Peyer's patch (tissue), 4 donors: Measurements from ENCODE around the gene UBL7. TPM values are rescaled to one million over a fixed set of nuclear protein-coding genes. Genes with fewer than 3 reads are reported as not detected.

Experiments used
- DNase-seq, 3 donors: peaks; one replicate each; pipeline ENCODE4 v3.0.0-alpha.2; 2017 to 2019
- H3K27ac ChIP-seq, 4 donors: fragments of 200-600 bp; sonication (generic); one replicate each; pipeline ENCODE4 v1.5.1; 2016 to 2019
- H3K27me3 ChIP-seq, 2 donors: fragments of 200-600 bp; sonication (generic); one replicate each; pipeline ENCODE4 v1.5.1; 2019
- H3K36me3 ChIP-seq, 3 donors: fragments of 200-600 bp; sonication (generic); one replicate each; pipeline ENCODE4 v1.5.1; 2016 to 2019
- H3K4me1 ChIP-seq, 4 donors: fragments of 200-600 bp; sonication (generic); one replicate each; pipeline ENCODE4 v1.5.1; 2016 to 2019
- H3K4me3 ChIP-seq, 4 donors: fragments of 200-600 bp; sonication (generic); 1 replicate in 3 of 4; 2 replicates in 1 of 4; pipeline ENCODE4 v1.5.1; 2016 to 2019; ENCODE audit warnings: mild to moderate bottlenecking in 1 of 4
- H3K9me3 ChIP-seq, 4 donors: fragments of 200-600 bp; sonication (generic); one replicate each; pipeline ENCODE4 v1.5.1; 2016 to 2019; ENCODE audit warnings: mild to moderate bottlenecking in 1 of 4
- CTCF ChIP-seq, 6 experiments: fragments of 450-650 bp in 4 of 6; fragments of 200-600 bp in 2 of 6; sonication (generic) in 1 of 6; IDR thresholded peaks; one replicate each; pipeline ENCODE4 v1.5.1; 2017 to 2019; ENCODE audit warnings: antibody characterized with exemption in 6 of 6, mild to moderate bottlenecking in 3 of 6, moderate library complexity in 1 of 6
- POLR2A ChIP-seq, 2 donors: fragments of 450-650 bp; IDR thresholded peaks; one replicate each; pipeline ENCODE4 v1.5.1; 2017; ENCODE audit warnings: antibody characterized with exemption in 2 of 2, mild to moderate bottlenecking in 2 of 2, moderate library complexity in 2 of 2
- total RNA-seq, 4 donors: library from RNA; depleted of rRNA; stranded (reverse); fragments of >200 nt; gene quantifications; one replicate each; pipeline ENCODE4 v1.1.0, GENCODE V29; 2016

The UBL7 gene
- total RNA-seq, 4 donors from 2014 or later = 22.3 to 39.6 (median 32.6) TPM

DNA sequence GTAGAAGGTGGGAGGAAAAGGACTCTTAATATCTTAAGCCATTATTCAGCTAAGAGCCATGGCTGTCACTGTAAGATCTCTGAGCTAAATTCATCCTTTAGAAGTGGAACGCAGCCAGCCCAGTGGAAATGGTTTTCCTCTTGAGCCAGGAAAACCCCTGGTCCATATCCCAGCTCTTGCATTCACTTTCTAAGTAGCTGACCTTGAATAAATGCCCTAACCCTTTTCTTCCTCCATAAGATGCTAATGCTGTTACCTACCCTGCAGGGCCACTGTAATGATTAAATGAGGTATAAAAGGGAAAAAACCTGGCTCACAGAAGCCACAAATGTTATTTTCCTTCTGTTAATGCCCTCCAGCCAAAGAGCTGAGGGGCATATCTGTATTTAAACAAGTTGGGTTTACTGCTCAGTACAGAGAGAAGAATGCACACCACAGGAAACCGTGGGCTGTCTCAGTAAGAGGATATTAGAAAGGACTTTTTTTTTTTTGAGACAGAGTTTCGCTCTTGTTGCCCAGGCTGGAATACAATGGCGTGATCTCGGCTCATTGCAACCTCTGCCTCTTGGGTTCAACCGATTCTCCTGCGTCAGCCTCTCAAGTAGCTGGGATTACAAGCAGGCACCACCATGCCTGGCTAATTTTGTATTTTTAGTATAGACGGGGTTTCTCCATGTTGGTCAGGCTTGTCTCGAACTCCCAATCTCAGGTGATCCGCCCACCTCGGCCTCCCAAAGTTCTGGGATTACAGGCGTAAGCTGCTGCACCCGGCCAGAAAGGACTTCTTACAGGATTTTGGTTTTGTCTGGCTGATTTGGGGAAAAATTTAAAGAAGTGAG lies 6.8 kb downstream of the UBL7 start:
- Histone ChIP-seq H3K4me1 (no peaks in the 10 kb centered on the region), H3K27ac (no peak overlapping the region), H3K27me3 (no peaks in the 10 kb centered on the region), H3K9me3 (no peaks in the 10 kb centered on the region), H3K4me3 (no peak overlapping the region), H3K36me3 (peaks cover 0 to 53% (median 0%) of the 10 kb centered on the region in 3 donors)
- no peak for TF ChIP-seq CTCF (IDR thresholded peaks at IDR 0.05)
- TF ChIP-seq POLR2A (IDR thresholded peaks at IDR 0.05) = no peak
- DNase-seq = no peak

DNA sequence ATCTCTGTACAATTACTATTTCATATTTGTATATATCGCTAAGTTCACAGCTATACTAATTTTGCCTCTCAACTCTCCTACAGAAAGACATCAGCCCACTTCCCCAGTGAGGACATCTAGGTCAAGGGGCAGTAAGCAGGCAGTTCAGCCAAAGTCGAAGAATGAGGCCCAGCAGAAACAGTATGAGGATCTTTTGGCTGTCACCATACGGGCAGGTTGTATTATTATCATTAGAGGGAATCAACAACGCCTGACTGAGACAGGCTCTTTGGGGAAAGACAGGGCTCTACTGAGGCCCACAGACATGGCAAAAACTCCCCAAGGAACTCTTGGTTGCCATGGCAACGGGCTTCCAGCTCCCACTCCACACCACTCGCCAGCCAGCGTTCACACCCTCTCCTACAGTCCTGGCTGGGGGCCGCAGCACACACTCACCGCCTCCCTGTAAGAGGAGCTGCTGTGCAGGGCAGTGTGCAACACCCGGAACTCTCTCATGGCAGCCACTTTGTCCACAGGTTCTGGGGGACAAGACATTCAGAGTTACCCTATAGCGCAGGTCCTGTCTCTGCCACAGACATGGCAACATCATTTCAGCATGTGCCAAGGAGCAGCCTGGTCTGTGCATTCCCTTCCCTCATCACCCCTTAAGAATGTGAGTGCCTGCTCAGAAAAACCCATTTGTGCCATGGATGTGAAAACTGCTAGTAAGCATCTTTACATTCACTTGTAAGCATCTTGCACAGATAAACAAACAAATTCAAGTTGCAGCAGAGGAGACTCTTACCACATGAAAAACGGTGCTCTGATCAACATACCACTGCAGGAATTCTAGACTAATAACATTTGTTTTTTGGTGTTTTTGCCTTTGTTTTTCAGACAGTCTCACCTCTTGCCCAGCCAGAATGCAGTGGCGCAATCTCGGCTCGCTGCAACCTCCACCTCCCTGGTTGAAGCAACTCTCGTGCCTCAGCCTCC lies 8.8 kb downstream of the UBL7 start:
- no peak for TF ChIP-seq POLR2A (IDR thresholded peaks at IDR 0.05)
- Histone ChIP-seq H3K36me3 (peaks cover 0 to 68% (median 0%) of the 10 kb centered on the region in 3 donors), H3K4me1 (no peaks in the 10 kb centered on the region)

GRCh38 chr15:74451322-74451721 lies 9.6 kb downstream of the UBL7 start:
- Histone ChIP-seq H3K9me3 (no peaks in the 10 kb centered on the region), H3K4me3 (no peak overlapping the region), H3K36me3 (peaks cover 0 to 67% (median 0%) of the 10 kb centered on the region in 3 donors), H3K27me3 (no peaks in the 10 kb centered on the region), H3K27ac (no peak overlapping the region), H3K4me1 (no peaks in the 10 kb centered on the region)
- no peak for TF ChIP-seq POLR2A (IDR thresholded peaks at IDR 0.05)
- TF ChIP-seq CTCF (IDR thresholded peaks at IDR 0.05) = no peak
- DNase-seq = no peak

More for the DNA sequence above, 8.8 kb downstream of the UBL7 start:
- no peak overlapping the region for H3K27ac ChIP-seq
- no peak for DNase-seq
- H3K4me3 ChIP-seq = no peak overlapping the region
- H3K9me3 ChIP-seq = no peaks in the 10 kb centered on the region
- no peaks in the 10 kb centered on the region for H3K27me3 ChIP-seq

GRCh38 chr15:74449643-74450205 lies 11.2 kb downstream of the UBL7 start:
- DNase-seq = no peak
- Histone ChIP-seq H3K9me3 (no peaks in the 10 kb centered on the region), H3K4me3 (no peak overlapping the region), H3K36me3 (peaks cover 0 to 81% (median 0%) of the 10 kb centered on the region in 3 donors), H3K27ac (no peak overlapping the region), H3K4me1 (no peaks in the 10 kb centered on the region), H3K27me3 (no peaks in the 10 kb centered on the region)
- TF ChIP-seq CTCF (IDR thresholded peaks at IDR 0.05) = no peak
- no peak for TF ChIP-seq POLR2A (IDR thresholded peaks at IDR 0.05)

DNA sequence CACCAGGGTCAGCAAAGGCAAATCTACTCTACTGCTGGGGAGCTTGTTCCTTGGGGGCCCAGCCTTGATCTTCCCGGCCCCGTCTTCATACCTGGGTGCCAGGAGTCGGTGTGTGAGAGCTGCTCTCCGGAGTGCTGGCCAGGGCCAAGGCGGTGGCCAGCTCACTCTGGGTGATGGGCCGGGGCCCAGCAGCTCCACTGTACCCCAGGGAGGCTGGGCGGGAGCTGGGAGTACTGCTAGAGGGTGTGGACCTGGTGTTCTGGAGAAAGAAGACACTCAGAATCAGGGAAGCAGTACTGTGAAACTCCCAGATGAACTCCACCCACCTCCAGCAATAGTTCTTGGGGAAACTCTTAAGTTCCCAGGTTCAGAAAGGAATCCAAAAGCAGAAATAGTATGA lies 11.9 kb downstream of the UBL7 start:
- Histone ChIP-seq H3K4me1 (no peaks in the 10 kb centered on the region), H3K9me3 (no peaks in the 10 kb centered on the region), H3K27me3 (no peaks in the 10 kb centered on the region), H3K27ac (no peak overlapping the region), H3K36me3 (peaks cover 0 to 77% (median 0%) of the 10 kb centered on the region in 3 donors), H3K4me3 (no peak overlapping the region)
- TF ChIP-seq CTCF (IDR thresholded peaks at IDR 0.05) = no peak
- TF ChIP-seq POLR2A (IDR thresholded peaks at IDR 0.05) = no peak
- DNase-seq = no peak
